CD4-positive, alpha-beta T cell treated with Interleukin-4 for 4 hours (primary cell): ENCODE results near the gene MAB21L3.
A peak's percentile ranks its signal among the peaks of the same experiment; 100 is the strongest.

Experiments used
- DNase-seq: peaks from one replicate; pipeline ENCODE4 v3.0.0-alpha.2; 2020

The MAB21L3 gene

GRCh38 chr1:116166655-116167054, 55.5 kb downstream of the MAB21L3 start:
- no peak for DNase-seq

- no peak for DNase-seq
Measured at GRCh38 chr1:116167625-116168276, 56.6 kb downstream of the MAB21L3 start.

GRCh38 chr1:116168277-116169032, 57.3 kb downstream of the MAB21L3 start:
- DNase-seq = peak; percentile 76

- no peak for DNase-seq
Measured at GRCh38 chr1:116169898-116170297, 58.7 kb downstream of the MAB21L3 start.

- DNase-seq = no peak
Measured at GRCh38 chr1:116170721-116171589, 59.8 kb downstream of the MAB21L3 start.

GRCh38 chr1:116172666-116173065, 61.5 kb downstream of the MAB21L3 start:
- no peak for DNase-seq

GRCh38 chr1:116175611-116176010, 64.4 kb downstream of the MAB21L3 start:
- DNase-seq = no peak

- no peak for DNase-seq
Measured at GRCh38 chr1:116176306-116176789, 65.1 kb downstream of the MAB21L3 start.

GRCh38 chr1:116177861-116178260, 66.7 kb downstream of the MAB21L3 start:
- no peak for DNase-seq

GRCh38 chr1:116178837-116179236, 67.6 kb downstream of the MAB21L3 start:
- DNase-seq = no peak

- DNase-seq = no peak
Measured at GRCh38 chr1:116179419-116179818, 68.2 kb downstream of the MAB21L3 start.

GRCh38 chr1:116179964-116180363, 68.8 kb downstream of the MAB21L3 start:
- no peak for DNase-seq

GRCh38 chr1:116182019-116182714, 71.0 kb downstream of the MAB21L3 start:
- DNase-seq = no peak
